GM10248 (cell line): ENCODE results near the gene FTL.

Experiments used
- CTCF ChIA-PET: fragments of 300-600 bp; sonication (Branson Sonifier 250); formaldehyde crosslinking; extraction: SDS; loops from one replicate; lab custom pipeline; 2021; ENCODE audit warnings: antibody characterized with exemption; lab: Yijun Ruan, JAX
- POLR2A ChIA-PET: fragments of 350-650 bp; sonication (Branson Sonifier 250); formaldehyde crosslinking; extraction: SDS; loops from one replicate; lab custom pipeline; 2020; ENCODE audit warnings: antibody characterized with exemption; lab: Yijun Ruan, JAX
- DNase-seq: peaks from one replicate; pipeline ENCODE4 v3.0.0; 2012; ENCODE audit errors: extremely low spot score
- TF ChIP-seq, protein P1 (sequence below): IDR thresholded peaks from 2 replicates; pipeline ENCODE4 v1.5.1; 2012; ENCODE audit warnings: mild to moderate bottlenecking, low read depth; ENCODE audit errors: extremely low read depth, missing control alignments, control extremely low read depth

The FTL gene

GRCh38 chr19:48987323-48987722 lies 22.2 kb downstream of the FTL start:
- ChIA-PET CTCF (interaction anchor here (1.6 to 1.9 kb wide), 2 partner anchors 13 to 14 kb away, joined by 3 to 11 read pairs; no protein-coding TSS in a partner anchor), POLR2A (interaction anchor here (0.7 to 2.1 kb wide), 2 partner anchors 8 to 21 kb away, joined by 3 to 11 read pairs; partner anchors contain the start of gene FTL)
- no peak for DNase-seq
- TF ChIP-seq, protein P1, sequence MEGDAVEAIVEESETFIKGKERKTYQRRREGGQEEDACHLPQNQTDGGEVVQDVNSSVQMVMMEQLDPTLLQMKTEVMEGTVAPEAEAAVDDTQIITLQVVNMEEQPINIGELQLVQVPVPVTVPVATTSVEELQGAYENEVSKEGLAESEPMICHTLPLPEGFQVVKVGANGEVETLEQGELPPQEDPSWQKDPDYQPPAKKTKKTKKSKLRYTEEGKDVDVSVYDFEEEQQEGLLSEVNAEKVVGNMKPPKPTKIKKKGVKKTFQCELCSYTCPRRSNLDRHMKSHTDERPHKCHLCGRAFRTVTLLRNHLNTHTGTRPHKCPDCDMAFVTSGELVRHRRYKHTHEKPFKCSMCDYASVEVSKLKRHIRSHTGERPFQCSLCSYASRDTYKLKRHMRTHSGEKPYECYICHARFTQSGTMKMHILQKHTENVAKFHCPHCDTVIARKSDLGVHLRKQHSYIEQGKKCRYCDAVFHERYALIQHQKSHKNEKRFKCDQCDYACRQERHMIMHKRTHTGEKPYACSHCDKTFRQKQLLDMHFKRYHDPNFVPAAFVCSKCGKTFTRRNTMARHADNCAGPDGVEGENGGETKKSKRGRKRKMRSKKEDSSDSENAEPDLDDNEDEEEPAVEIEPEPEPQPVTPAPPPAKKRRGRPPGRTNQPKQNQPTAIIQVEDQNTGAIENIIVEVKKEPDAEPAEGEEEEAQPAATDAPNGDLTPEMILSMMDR = no peak

GRCh38 chr19:48988286-48988685 lies 23.2 kb downstream of the FTL start:
- CTCF ChIA-PET = interaction anchor here (1.1 to 1.6 kb wide), 3 partner anchors 9 to 201 kb away, joined by 3 to 5 read pairs (median 4); no protein-coding TSS in a partner anchor
- DNase-seq = no peak
- TF ChIP-seq, protein P1 = no peak

GRCh38 chr19:48988860-48989259 lies 23.8 kb downstream of the FTL start:
- CTCF ChIA-PET = interaction anchor here (0.9 to 1.6 kb wide), 4 partner anchors 9 to 201 kb away, joined by 3 to 5 read pairs (median 4); no protein-coding TSS in a partner anchor

More at GRCh38 chr19:48988286-48988685, 23.2 kb downstream of the FTL start:
- POLR2A ChIA-PET = interaction anchor here (0.7 kb wide), 1 partner anchor 9 kb away, joined by 3 read pairs; no protein-coding TSS in a partner anchor

GRCh38 chr19:48989701-48990291 lies 24.7 kb downstream of the FTL start:
- POLR2A ChIA-PET = interaction anchor here (0.6 kb wide), 3 partner anchors 31 to 782 kb away, joined by 3 to 5 read pairs (median 4); no protein-coding TSS in a partner anchor
- DNase-seq = no peak
- TF ChIP-seq, protein P1 = no peak
- CTCF ChIA-PET = interaction anchor here (0.9 to 4.5 kb wide), 7 partner anchors 8 to 202 kb away, joined by 3 to 129 read pairs (median 5); no protein-coding TSS in a partner anchor

More at GRCh38 chr19:48988860-48989259, 23.8 kb downstream of the FTL start:
- TF ChIP-seq, protein P1 = no peak
- POLR2A ChIA-PET = interaction anchor here (0.6 to 0.7 kb wide), 2 partner anchors 10 to 108 kb away, joined by 3 to 5 read pairs; no protein-coding TSS in a partner anchor
- no peak for DNase-seq

DNA sequence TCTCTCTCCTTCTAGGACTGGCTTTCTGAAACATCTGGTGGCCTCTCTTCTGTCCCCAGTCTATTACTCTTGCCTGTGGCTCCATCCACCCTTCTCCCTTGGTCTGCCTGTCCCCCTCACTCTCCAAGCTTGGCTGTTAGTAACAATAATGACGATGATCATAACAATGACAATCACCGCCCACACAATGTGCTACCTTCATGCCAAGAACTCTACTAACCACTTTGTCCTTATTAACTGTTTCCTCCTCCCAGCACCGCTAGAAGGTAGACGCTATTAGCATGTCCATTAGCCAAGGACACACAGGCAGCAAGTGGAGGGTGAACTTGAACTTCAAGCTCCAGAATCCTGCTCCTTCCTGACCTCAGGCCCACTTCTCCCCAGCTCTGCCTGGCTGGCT lies 25.3 kb downstream of the FTL start:
- TF ChIP-seq, protein P1 = no peak
- ChIA-PET POLR2A (interaction anchor here (0.6 to 0.9 kb wide), 3 partner anchors 11 to 782 kb away, joined by 3 read pairs; no protein-coding TSS in a partner anchor), CTCF (interaction anchor here (2.0 to 4.5 kb wide), 4 partner anchors 10 to 147 kb away, joined by 9 to 129 read pairs (median 38); no protein-coding TSS in a partner anchor)
- DNase-seq = no peak

- POLR2A ChIA-PET = interaction anchor here (0.9 kb wide), 2 partner anchors 12 to 25 kb away, joined by 3 read pairs; no protein-coding TSS in a partner anchor
- DNase-seq = no peak
- CTCF ChIA-PET = interaction anchor here (1.2 to 4.5 kb wide), 7 partner anchors 9 to 203 kb away, joined by 3 to 129 read pairs (median 14); no protein-coding TSS in a partner anchor
- TF ChIP-seq, protein P1 = no peak
Observed at GRCh38 chr19:48991011-48991609, 26.0 kb downstream of the FTL start.
